CD8-positive, alpha-beta memory T cell (primary cell): ENCODE measurements around the gene FAM170A. TPM values are rescaled to one million over a fixed set of nuclear protein-coding genes. Genes with fewer than 3 reads are reported as not detected.

Experiments
- CTCF ChIA-PET: fragments of 350-600 bp; sonication (Branson Sonifier 250); formaldehyde crosslinking; loops from one replicate; lab custom pipeline; 2021; ENCODE audit warnings: antibody characterized with exemption; lab: Charles Lee
- POLR2A ChIA-PET: fragments of 350-600 bp; sonication (Branson Sonifier 250); formaldehyde crosslinking; loops from one replicate; lab custom pipeline; 2021; ENCODE audit warnings: antibody characterized with exemption; lab: Charles Lee
- DNase-seq, 5 donors: peaks; one replicate each; pipeline versions ENCODE4 v3.0.0 to v3.0.0-alpha.2; 2020 to 2022; ENCODE audit warnings: mixed read lengths in 1 of 5
- H3K27ac ChIP-seq: one replicate; pipeline ENCODE4 v1.7.0; 2013; ENCODE audit warnings: low read depth, mild to moderate bottlenecking, low read length, moderate library complexity
- H3K27me3 ChIP-seq: 2 replicates; pipeline ENCODE4 v1.7.0; 2013; ENCODE audit warnings: low read length, mild to moderate bottlenecking; ENCODE audit not compliant: insufficient read depth, poor library complexity, severe bottlenecking
- H3K36me3 ChIP-seq: 2 replicates; pipeline ENCODE4 v1.7.0; 2013; ENCODE audit warnings: mild to moderate bottlenecking, low read length, moderate library complexity; ENCODE audit not compliant: insufficient read depth
- H3K4me1 ChIP-seq: 2 replicates; pipeline ENCODE4 v1.7.0; 2013; ENCODE audit warnings: mild to moderate bottlenecking, low read length, moderate library complexity; ENCODE audit not compliant: insufficient read depth
- H3K4me3 ChIP-seq: 2 replicates; pipeline ENCODE4 v1.7.0; 2013; ENCODE audit warnings: mild to moderate bottlenecking, low read length
- H3K9me3 ChIP-seq: 2 replicates; pipeline ENCODE4 v1.7.0; 2013; ENCODE audit warnings: mild to moderate bottlenecking, low read length
- H3K27ac Mint-ChIP-seq, 8 donors: one replicate each; pipeline ENCODE4 v1.8.0; 2020 to 2021; ENCODE audit warnings: mixed read lengths in 8 of 8, mild to moderate bottlenecking in 6 of 8, inconsistent platforms in 3 of 8, moderate library complexity in 3 of 8
- H3K27me3 Mint-ChIP-seq, 2 donors: one replicate each; pipeline ENCODE4 v1.8.0; 2020 to 2021; ENCODE audit warnings: mixed read lengths in 2 of 2, mild to moderate bottlenecking in 1 of 2, moderate library complexity in 1 of 2
- H3K36me3 Mint-ChIP-seq, 3 donors: one replicate each; pipeline ENCODE4 v1.8.0; 2020 to 2021; ENCODE audit warnings: mixed read lengths in 3 of 3, inconsistent platforms in 1 of 3, mild to moderate bottlenecking in 1 of 3
- H3K4me1 Mint-ChIP-seq, 3 donors: one replicate each; pipeline ENCODE4 v1.8.0; 2020 to 2021; ENCODE audit warnings: mixed read lengths in 3 of 3, inconsistent platforms in 1 of 3, mild to moderate bottlenecking in 1 of 3
- H3K4me3 Mint-ChIP-seq, 7 donors: one replicate each; pipeline ENCODE4 v1.8.0; 2020 to 2021; ENCODE audit warnings: mixed read lengths in 7 of 7, mild to moderate bottlenecking in 6 of 7, moderate library complexity in 4 of 7, inconsistent platforms in 2 of 7
- H3K9me3 Mint-ChIP-seq, 5 donors: one replicate each; pipeline ENCODE4 v1.8.0; 2020 to 2022; ENCODE audit warnings: mixed read lengths in 5 of 5, mild to moderate bottlenecking in 3 of 5, moderate library complexity in 2 of 5, inconsistent platforms in 1 of 5
- polyA plus RNA-seq: library from polyadenylated mRNA; unstranded; fragments of 300-500 nt; fragmentation: Illumina TruSeq; gene quantifications from one replicate; pipeline ENCODE4 v1.2.3, GENCODE V29; 2021
- total RNA-seq, 2 experiments: library from RNA; stranded (reverse); gene quantifications; one replicate each; pipeline ENCODE4 v1.2.3, GENCODE V29; 2021

Gene FAM170A
- total and polyA plus RNA-seq, 3 experiments from 2014 or later, result not detected

DNA sequence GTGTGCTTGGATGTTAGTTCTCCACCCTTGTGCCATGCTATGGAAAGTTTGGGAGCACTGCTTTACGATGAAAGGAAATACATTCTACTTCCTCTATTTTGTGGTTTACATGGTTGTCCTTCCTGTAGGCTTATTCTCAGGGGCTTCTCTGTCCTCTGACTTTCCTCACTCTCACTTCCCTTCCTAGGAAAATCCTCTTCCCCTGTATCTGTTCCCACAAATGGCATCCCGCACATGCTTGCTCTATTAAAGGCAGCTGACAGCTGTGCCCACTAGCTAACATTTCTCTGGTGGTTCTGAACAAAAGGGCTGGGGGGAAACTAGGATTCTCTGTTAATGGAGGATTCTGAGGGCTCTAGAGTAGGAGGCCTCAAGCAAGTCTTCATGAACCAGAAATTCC, 52.4 kb downstream of the FAM170A start:
- H3K9me3 Mint-ChIP-seq, result peaks cover 0 to 7% (median 4%) of the 10 kb centered on the region in 5 donors

DNA sequence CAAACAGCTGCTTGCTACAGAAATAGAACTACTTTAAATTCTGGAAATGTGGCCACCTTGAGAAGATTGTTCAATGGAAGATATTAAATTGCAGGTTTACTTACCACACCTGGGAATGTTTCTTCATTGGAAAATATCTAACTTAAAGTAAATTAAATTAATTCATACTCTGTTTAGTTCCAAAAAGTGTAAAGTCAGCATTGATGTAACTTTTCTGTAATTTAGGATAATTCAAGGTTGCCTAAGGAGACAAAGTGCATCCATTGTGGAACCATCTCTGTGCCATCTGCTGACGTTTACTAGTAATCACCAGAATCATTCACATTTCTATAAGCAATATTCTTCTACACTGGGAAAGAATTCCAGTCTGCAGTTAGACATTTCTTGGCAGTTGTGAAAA, 53.0 kb downstream of the FAM170A start:
- Histone ChIP-seq H3K4me3 (no peak overlapping the region), H3K27ac (no peak overlapping the region), H3K4me1 (no peaks in the 10 kb centered on the region), H3K27me3 (no peaks in the 10 kb centered on the region), H3K36me3 (no peaks in the 10 kb centered on the region), H3K9me3 (no peaks in the 10 kb centered on the region)
- Mint-ChIP-seq H3K9me3 (peaks cover 0 to 7% (median 4%) of the 10 kb centered on the region in 5 donors), H3K36me3 (no peaks in the 10 kb centered on the region), H3K4me1 (no peaks in the 10 kb centered on the region), H3K27me3 (no peaks in the 10 kb centered on the region), H3K4me3 (no peak overlapping the region), H3K27ac (no peak overlapping the region)
- no peak for DNase-seq
- ChIA-PET CTCF (no interaction called here), POLR2A (no interaction called here)

More for the DNA sequence above, 52.4 kb downstream of the FAM170A start:
- Mint-ChIP-seq H3K4me3 (no peak overlapping the region), H3K4me1 (no peaks in the 10 kb centered on the region), H3K27me3 (no peaks in the 10 kb centered on the region), H3K36me3 (no peaks in the 10 kb centered on the region), H3K27ac (no peak overlapping the region)
- no peak for DNase-seq
- H3K36me3 ChIP-seq, result no peaks in the 10 kb centered on the region
- no peaks in the 10 kb centered on the region for H3K9me3 ChIP-seq
- ChIA-PET CTCF (no interaction called here), POLR2A (no interaction called here)
- H3K27me3 ChIP-seq, result no peaks in the 10 kb centered on the region
- H3K27ac ChIP-seq, result no peak overlapping the region
- no peaks in the 10 kb centered on the region for H3K4me1 ChIP-seq
- no peak overlapping the region for H3K4me3 ChIP-seq

Other genes starting within 250 kb of the FAM170A start
- gene HSD17B4, start 177.1 kb upstream of the FAM170A start, total RNA-seq, result 10 to 100 TPM; 59.1 to 84.6 TPM
- 51.7 TPM for gene HSD17B4, start 177.1 kb upstream of the FAM170A start, polyA plus RNA-seq